MCF 10A (cell line): ENCODE data around the gene ZBED4. TPM values are rescaled to one million over a fixed set of nuclear protein-coding genes. Genes with fewer than 3 reads are reported as not detected.

ENCODE experiments used
- BruUV-seq: library from RNA; stranded (reverse); fragments of 400-500 nt; replicated peaks from 2 replicates; lab custom pipeline; 2021; lab: Mats Ljungman, UMichigan
- CTCF ChIA-PET: fragments of 300-600 bp; sonication (Branson Sonifier 250); formaldehyde crosslinking; extraction: SDS; loops from one replicate; lab custom pipeline; 2021; ENCODE audit warnings: antibody characterized with exemption, inconsistent platforms; lab: Yijun Ruan, JAX
- POLR2A ChIA-PET: fragments of 300-600, 350-650 bp; sonication (Branson Sonifier 250); formaldehyde crosslinking; extraction: SDS; loops from one replicate; lab custom pipeline; 2020; ENCODE audit warnings: antibody characterized with exemption, inconsistent platforms; lab: Yijun Ruan, JAX
- DNase-seq: peaks from one replicate; pipeline ENCODE4 v3.0.0-alpha.2; 2018; ENCODE audit not compliant: unreplicated experiment
- H3K27ac Mint-ChIP-seq: one replicate; pipeline ENCODE4 v1.8.0; 2022; ENCODE audit warnings: mild to moderate bottlenecking, low read depth, mixed read lengths; ENCODE audit not compliant: unreplicated experiment
- H3K27me3 Mint-ChIP-seq: one replicate; pipeline ENCODE4 v1.8.0; 2022; ENCODE audit warnings: mixed read lengths; ENCODE audit not compliant: insufficient read depth, unreplicated experiment
- H3K36me3 Mint-ChIP-seq: one replicate; pipeline ENCODE4 v1.8.0; 2022; ENCODE audit warnings: mild to moderate bottlenecking, moderate library complexity, mixed read lengths; ENCODE audit not compliant: insufficient read depth, unreplicated experiment
- H3K4me1 Mint-ChIP-seq: one replicate; pipeline ENCODE4 v1.8.0; 2022; ENCODE audit warnings: mixed read lengths; ENCODE audit not compliant: insufficient read depth, unreplicated experiment
- H3K4me3 Mint-ChIP-seq: one replicate; pipeline ENCODE4 v1.8.0; 2022; ENCODE audit warnings: mild to moderate bottlenecking, moderate library complexity, mixed read lengths; ENCODE audit not compliant: unreplicated experiment
- H3K9me3 Mint-ChIP-seq: one replicate; pipeline ENCODE4 v1.8.0; 2022; ENCODE audit warnings: mixed read lengths; ENCODE audit not compliant: unreplicated experiment
- CTCF ChIP-seq: fragments of 200-600 bp; IDR thresholded peaks from one replicate; pipeline ENCODE4 v1.8.0; 2022; ENCODE audit warnings: antibody characterized with exemption, mild to moderate bottlenecking; ENCODE audit not compliant: unreplicated experiment
- intact Hi-C: fragments of 100-400 bp; cut with micrococcal nuclease; formaldehyde crosslinking; loops from 2 replicates; pipeline ENCODE4 v1.14.1; 2022
- total RNA-seq: library from RNA; stranded (reverse); gene quantifications from 2 replicates; pipeline ENCODE4 v1.2.3, GENCODE V29; 2022

ZBED4 gene
- total RNA-seq, 1 experiment from 2014 or later: 16.4 TPM

- Mint-ChIP-seq H3K9me3 (peaks cover 21% of the 10 kb centered on the region), H3K27ac (no peak overlapping the region), H3K4me1 (no peaks in the 10 kb centered on the region), H3K27me3 (no peaks in the 10 kb centered on the region), H3K36me3 (peaks cover 34% of the 10 kb centered on the region), H3K4me3 (no peak overlapping the region)
- BruUV-seq: no TSS peak
- intact Hi-C loops: no loop called here
- CTCF ChIA-PET: interaction anchor here (0.7 to 1.0 kb wide), 3 partner anchors 17 to 163 kb away, joined by 3 read pairs; no protein-coding TSS in a partner anchor
- POLR2A ChIA-PET: interaction anchor here (1.2 kb wide), 1 partner anchor 12 kb away, joined by 4 read pairs; no protein-coding TSS in a partner anchor
- DNase-seq: no peak
- no peak for TF ChIP-seq CTCF
Observed at GRCh38 chr22:49867303-49868265, 13.9 kb downstream of the ZBED4 start.

- no peak overlapping the region for H3K27ac Mint-ChIP-seq
- no peaks in the 10 kb centered on the region for H3K4me1 Mint-ChIP-seq
- H3K4me3 Mint-ChIP-seq: no peak overlapping the region
- no peak for TF ChIP-seq CTCF
- peaks cover 45% of the 10 kb centered on the region for H3K36me3 Mint-ChIP-seq
- no TSS peak for BruUV-seq
- intact Hi-C loops: no loop called here
- CTCF ChIA-PET: interaction anchor here (1.7 kb wide), 1 partner anchor 13 kb away, joined by 4 read pairs; no protein-coding TSS in a partner anchor
- POLR2A ChIA-PET: no interaction called here
- H3K27me3 Mint-ChIP-seq: no peaks in the 10 kb centered on the region
- H3K9me3 Mint-ChIP-seq: peaks cover 21% of the 10 kb centered on the region
- no peak for DNase-seq
Observed at GRCh38 chr22:49869086-49869830, 15.6 kb downstream of the ZBED4 start.

- peaks cover 21% of the 10 kb centered on the region for H3K9me3 Mint-ChIP-seq
- no TSS peak for BruUV-seq
- peaks cover 50% of the 10 kb centered on the region for H3K36me3 Mint-ChIP-seq
- POLR2A ChIA-PET: interaction anchor here (1.6 kb wide), 1 partner anchor 14 kb away, joined by 4 read pairs; no protein-coding TSS in a partner anchor
- H3K4me1 Mint-ChIP-seq: no peaks in the 10 kb centered on the region
- H3K27ac Mint-ChIP-seq: no peak overlapping the region
- intact Hi-C loops: no loop called here
- CTCF ChIA-PET: interaction anchor here (1.7 to 1.9 kb wide), 2 partner anchors 12 to 103 kb away, joined by 4 to 6 read pairs; no protein-coding TSS in a partner anchor
- no peak for TF ChIP-seq CTCF
- no peak overlapping the region for H3K4me3 Mint-ChIP-seq
- DNase-seq: no peak
- H3K27me3 Mint-ChIP-seq: no peaks in the 10 kb centered on the region
Observed at GRCh38 chr22:49869845-49870712, 16.4 kb downstream of the ZBED4 start.
